Glutamatergic neuron (in vitro differentiated cells): ENCODE data around the gene KANK3. TPM values are rescaled to one million over a fixed set of nuclear protein-coding genes. Genes with fewer than 3 reads are reported as not detected.
A peak's percentile ranks its signal among the peaks of the same experiment; 100 is the strongest.
"Not testable (repeated sequence)": the region's sequence is repeated elsewhere in the genome, so short reads cannot be mapped to it uniquely, and the experiment has no call there.

Experiments used
- DNase-seq: peaks from one replicate; pipeline ENCODE4 v3.0.0; 2022
- H3K27ac Mint-ChIP-seq: one replicate; pipeline ENCODE4 v1.8.0; 2020; ENCODE audit warnings: mild to moderate bottlenecking, mixed read lengths, inconsistent platforms; ENCODE audit not compliant: unreplicated experiment
- H3K27me3 Mint-ChIP-seq: one replicate; pipeline ENCODE4 v1.8.0; 2020; ENCODE audit warnings: mild to moderate bottlenecking, moderate library complexity, mixed read lengths, inconsistent platforms; ENCODE audit not compliant: unreplicated experiment
- H3K36me3 Mint-ChIP-seq: one replicate; pipeline ENCODE4 v1.8.0; 2020; ENCODE audit warnings: mild to moderate bottlenecking, mixed read lengths, inconsistent platforms; ENCODE audit not compliant: unreplicated experiment
- H3K4me1 Mint-ChIP-seq: one replicate; pipeline ENCODE4 v1.8.0; 2020; ENCODE audit warnings: mild to moderate bottlenecking, low read depth, mixed read lengths, inconsistent platforms; ENCODE audit not compliant: unreplicated experiment
- H3K4me3 Mint-ChIP-seq: one replicate; pipeline ENCODE4 v1.8.0; 2020; ENCODE audit warnings: mild to moderate bottlenecking, mixed read lengths, inconsistent platforms; ENCODE audit not compliant: unreplicated experiment
- H3K9me3 Mint-ChIP-seq: one replicate; pipeline ENCODE4 v1.8.0; 2020; ENCODE audit warnings: mild to moderate bottlenecking, moderate library complexity, mixed read lengths, inconsistent platforms; ENCODE audit not compliant: unreplicated experiment
- total RNA-seq: library from RNA; stranded (reverse); fragmentation: NEBNext Ultra II Directional; extraction: Animal tissue kit (Norgen Biotek cat#: 25700); gene quantifications from one replicate; pipeline ENCODE4 v1.2.1, GENCODE V29; 2021; ENCODE audit not compliant: unreplicated experiment
- TF ChIP-seq, protein P1 (sequence below): fragments of 200-600 bp; sonication (generic); IDR thresholded peaks from one replicate; pipeline ENCODE4 v1.5.0; 2021; ENCODE audit not compliant: partially characterized antibody, unreplicated experiment

KANK3 gene
- total RNA-seq, 1 donor from 2014 or later, result 8.9 TPM

GRCh38 chr19:8343483-8343844 lies 402 bp upstream of the KANK3 start:
- Mint-ChIP-seq H3K9me3 (no peaks in the 10 kb centered on the region), H3K4me1 (peaks cover 6% of the 10 kb centered on the region), H3K36me3 (no peaks in the 10 kb centered on the region), H3K27me3 (peaks cover 3% of the 10 kb centered on the region), H3K27ac (no peak overlapping the region), H3K4me3 (no peak overlapping the region)
- TF ChIP-seq, protein P1, sequence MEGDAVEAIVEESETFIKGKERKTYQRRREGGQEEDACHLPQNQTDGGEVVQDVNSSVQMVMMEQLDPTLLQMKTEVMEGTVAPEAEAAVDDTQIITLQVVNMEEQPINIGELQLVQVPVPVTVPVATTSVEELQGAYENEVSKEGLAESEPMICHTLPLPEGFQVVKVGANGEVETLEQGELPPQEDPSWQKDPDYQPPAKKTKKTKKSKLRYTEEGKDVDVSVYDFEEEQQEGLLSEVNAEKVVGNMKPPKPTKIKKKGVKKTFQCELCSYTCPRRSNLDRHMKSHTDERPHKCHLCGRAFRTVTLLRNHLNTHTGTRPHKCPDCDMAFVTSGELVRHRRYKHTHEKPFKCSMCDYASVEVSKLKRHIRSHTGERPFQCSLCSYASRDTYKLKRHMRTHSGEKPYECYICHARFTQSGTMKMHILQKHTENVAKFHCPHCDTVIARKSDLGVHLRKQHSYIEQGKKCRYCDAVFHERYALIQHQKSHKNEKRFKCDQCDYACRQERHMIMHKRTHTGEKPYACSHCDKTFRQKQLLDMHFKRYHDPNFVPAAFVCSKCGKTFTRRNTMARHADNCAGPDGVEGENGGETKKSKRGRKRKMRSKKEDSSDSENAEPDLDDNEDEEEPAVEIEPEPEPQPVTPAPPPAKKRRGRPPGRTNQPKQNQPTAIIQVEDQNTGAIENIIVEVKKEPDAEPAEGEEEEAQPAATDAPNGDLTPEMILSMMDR, result no peak
- no peak for DNase-seq

- Mint-ChIP-seq H3K27ac (no peak overlapping the region), H3K27me3 (peaks cover 4% of the 10 kb centered on the region), H3K4me3 (no peak overlapping the region), H3K36me3 (no peaks in the 10 kb centered on the region), H3K9me3 (no peaks in the 10 kb centered on the region), H3K4me1 (peaks cover 4% of the 10 kb centered on the region)
- TF ChIP-seq, protein P1, result no peak
- no peak for DNase-seq
Measured at GRCh38 chr19:8342316-8342683, 762 bp downstream of the KANK3 start.

- not testable (repeated sequence) for H3K4me3 Mint-ChIP-seq, H3K27ac Mint-ChIP-seq, DNase-seq
Measured at GRCh38 chr19:8341504-8341903, 1.6 kb downstream of the KANK3 start.

GRCh38 chr19:8340341-8341096 lies 2.5 kb downstream of the KANK3 start:
- Mint-ChIP-seq H3K36me3 (no peaks in the 10 kb centered on the region), H3K4me1 (peaks cover 6% of the 10 kb centered on the region), H3K9me3 (peaks cover 3% of the 10 kb centered on the region), H3K27ac (no peak overlapping the region), H3K27me3 (peaks cover 7% of the 10 kb centered on the region), H3K4me3 (peak overlapping the region; percentile 34)
- TF ChIP-seq, protein P1, result no peak
- no peak for DNase-seq

More at GRCh38 chr19:8341504-8341903, 1.6 kb downstream of the KANK3 start:
- not testable (repeated sequence) for H3K4me1 Mint-ChIP-seq, H3K9me3 Mint-ChIP-seq, H3K36me3 Mint-ChIP-seq, H3K27me3 Mint-ChIP-seq

DNA sequence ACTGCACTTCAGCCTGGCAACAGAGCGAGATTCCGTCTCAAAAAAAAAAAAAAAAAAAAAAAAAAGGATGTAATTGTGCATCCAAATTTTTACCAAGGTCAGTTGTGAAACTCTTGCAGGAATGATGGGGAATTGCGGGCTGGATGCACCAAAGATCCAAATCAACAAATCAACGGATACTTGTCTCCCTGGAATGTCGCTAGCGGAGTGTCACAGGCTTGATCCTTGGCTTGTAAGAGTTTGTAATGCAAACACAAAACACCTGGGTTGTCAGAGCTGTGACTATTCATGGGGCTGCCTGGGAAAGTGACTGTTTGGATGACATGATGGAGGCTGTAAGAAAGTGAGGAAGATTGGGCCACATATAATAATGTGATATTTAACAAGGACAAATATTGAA lies 4.2 kb downstream of the KANK3 start:
- H3K36me3 Mint-ChIP-seq, result no peaks in the 10 kb centered on the region
- H3K9me3 Mint-ChIP-seq, result peaks cover 3% of the 10 kb centered on the region
- H3K27me3 Mint-ChIP-seq, result peaks cover 7% of the 10 kb centered on the region
- no peak overlapping the region for H3K27ac Mint-ChIP-seq
- no peak for DNase-seq
- H3K4me1 Mint-ChIP-seq, result peaks cover 6% of the 10 kb centered on the region
- TF ChIP-seq, protein P1, result no peak
- H3K4me3 Mint-ChIP-seq, result no peak overlapping the region
